CD8-positive, alpha-beta memory T cell (primary cell): ENCODE results near the gene UTP11. TPM values are rescaled to one million over a fixed set of nuclear protein-coding genes. Genes with fewer than 3 reads are reported as not detected.
A peak's percentile ranks its signal among the peaks of the same experiment; 100 is the strongest.

Experiments used
- CTCF ChIA-PET: fragments of 350-600 bp; sonication (Branson Sonifier 250); formaldehyde crosslinking; loops from one replicate; lab custom pipeline; 2021; ENCODE audit warnings: antibody characterized with exemption; lab: Charles Lee
- POLR2A ChIA-PET: fragments of 350-600 bp; sonication (Branson Sonifier 250); formaldehyde crosslinking; loops from one replicate; lab custom pipeline; 2021; ENCODE audit warnings: antibody characterized with exemption; lab: Charles Lee
- DNase-seq, 5 donors: peaks; one replicate each; pipeline versions ENCODE4 v3.0.0 to v3.0.0-alpha.2; 2020 to 2022; ENCODE audit warnings: mixed read lengths in 1 of 5
- H3K27ac ChIP-seq: one replicate; pipeline ENCODE4 v1.7.0; 2013; ENCODE audit warnings: low read depth, mild to moderate bottlenecking, low read length, moderate library complexity
- H3K27me3 ChIP-seq: 2 replicates; pipeline ENCODE4 v1.7.0; 2013; ENCODE audit warnings: low read length, mild to moderate bottlenecking; ENCODE audit not compliant: insufficient read depth, poor library complexity, severe bottlenecking
- H3K36me3 ChIP-seq: 2 replicates; pipeline ENCODE4 v1.7.0; 2013; ENCODE audit warnings: mild to moderate bottlenecking, low read length, moderate library complexity; ENCODE audit not compliant: insufficient read depth
- H3K4me1 ChIP-seq: 2 replicates; pipeline ENCODE4 v1.7.0; 2013; ENCODE audit warnings: mild to moderate bottlenecking, low read length, moderate library complexity; ENCODE audit not compliant: insufficient read depth
- H3K4me3 ChIP-seq: 2 replicates; pipeline ENCODE4 v1.7.0; 2013; ENCODE audit warnings: mild to moderate bottlenecking, low read length
- H3K9me3 ChIP-seq: 2 replicates; pipeline ENCODE4 v1.7.0; 2013; ENCODE audit warnings: mild to moderate bottlenecking, low read length
- H3K27ac Mint-ChIP-seq, 8 donors: one replicate each; pipeline ENCODE4 v1.8.0; 2020 to 2021; ENCODE audit warnings: mixed read lengths in 8 of 8, mild to moderate bottlenecking in 6 of 8, inconsistent platforms in 3 of 8, moderate library complexity in 3 of 8
- H3K27me3 Mint-ChIP-seq, 2 donors: one replicate each; pipeline ENCODE4 v1.8.0; 2020 to 2021; ENCODE audit warnings: mixed read lengths in 2 of 2, mild to moderate bottlenecking in 1 of 2, moderate library complexity in 1 of 2
- H3K36me3 Mint-ChIP-seq, 3 donors: one replicate each; pipeline ENCODE4 v1.8.0; 2020 to 2021; ENCODE audit warnings: mixed read lengths in 3 of 3, inconsistent platforms in 1 of 3, mild to moderate bottlenecking in 1 of 3
- H3K4me1 Mint-ChIP-seq, 3 donors: one replicate each; pipeline ENCODE4 v1.8.0; 2020 to 2021; ENCODE audit warnings: mixed read lengths in 3 of 3, inconsistent platforms in 1 of 3, mild to moderate bottlenecking in 1 of 3
- H3K4me3 Mint-ChIP-seq, 7 donors: one replicate each; pipeline ENCODE4 v1.8.0; 2020 to 2021; ENCODE audit warnings: mixed read lengths in 7 of 7, mild to moderate bottlenecking in 6 of 7, moderate library complexity in 4 of 7, inconsistent platforms in 2 of 7
- H3K9me3 Mint-ChIP-seq, 5 donors: one replicate each; pipeline ENCODE4 v1.8.0; 2020 to 2022; ENCODE audit warnings: mixed read lengths in 5 of 5, mild to moderate bottlenecking in 3 of 5, moderate library complexity in 2 of 5, inconsistent platforms in 1 of 5
- polyA plus RNA-seq: library from polyadenylated mRNA; unstranded; fragments of 300-500 nt; fragmentation: Illumina TruSeq; gene quantifications from one replicate; pipeline ENCODE4 v1.2.3, GENCODE V29; 2021
- total RNA-seq, 2 experiments: library from RNA; stranded (reverse); gene quantifications; one replicate each; pipeline ENCODE4 v1.2.3, GENCODE V29; 2021

UTP11 gene
- total and polyA plus RNA-seq, 3 experiments from 2014 or later: 22.4 to 73.6 (median 73.5) TPM

GRCh38 chr1:37998913-37999429 is 13.6 kb upstream of the UTP11 start:
- no peaks in the 10 kb centered on the region for H3K9me3 Mint-ChIP-seq
- Histone ChIP-seq H3K36me3 (peaks cover 8% of the 10 kb centered on the region), H3K4me1 (peaks cover 15% of the 10 kb centered on the region), H3K27ac (peak overlapping the region; percentile 84), H3K27me3 (no peaks in the 10 kb centered on the region), H3K4me3 (no peak overlapping the region), H3K9me3 (no peaks in the 10 kb centered on the region)
- H3K27me3 Mint-ChIP-seq: peaks cover 0 to 6% of the 10 kb centered on the region in 2 donors
- H3K4me1 Mint-ChIP-seq: peaks cover 34 to 39% (median 36%) of the 10 kb centered on the region in 3 donors
- peak overlapping the region in 7 of 8 donors; percentile 34 to 98 (median 80) for H3K27ac Mint-ChIP-seq
- peak overlapping the region in 4 of 7 donors; percentile 22 to 72 (median 57) for H3K4me3 Mint-ChIP-seq
- CTCF ChIA-PET: no interaction called here
- peaks cover 0 to 2% (median 0%) of the 10 kb centered on the region in 3 donors for H3K36me3 Mint-ChIP-seq
- POLR2A ChIA-PET: no interaction called here
- DNase-seq: no peak

DNA sequence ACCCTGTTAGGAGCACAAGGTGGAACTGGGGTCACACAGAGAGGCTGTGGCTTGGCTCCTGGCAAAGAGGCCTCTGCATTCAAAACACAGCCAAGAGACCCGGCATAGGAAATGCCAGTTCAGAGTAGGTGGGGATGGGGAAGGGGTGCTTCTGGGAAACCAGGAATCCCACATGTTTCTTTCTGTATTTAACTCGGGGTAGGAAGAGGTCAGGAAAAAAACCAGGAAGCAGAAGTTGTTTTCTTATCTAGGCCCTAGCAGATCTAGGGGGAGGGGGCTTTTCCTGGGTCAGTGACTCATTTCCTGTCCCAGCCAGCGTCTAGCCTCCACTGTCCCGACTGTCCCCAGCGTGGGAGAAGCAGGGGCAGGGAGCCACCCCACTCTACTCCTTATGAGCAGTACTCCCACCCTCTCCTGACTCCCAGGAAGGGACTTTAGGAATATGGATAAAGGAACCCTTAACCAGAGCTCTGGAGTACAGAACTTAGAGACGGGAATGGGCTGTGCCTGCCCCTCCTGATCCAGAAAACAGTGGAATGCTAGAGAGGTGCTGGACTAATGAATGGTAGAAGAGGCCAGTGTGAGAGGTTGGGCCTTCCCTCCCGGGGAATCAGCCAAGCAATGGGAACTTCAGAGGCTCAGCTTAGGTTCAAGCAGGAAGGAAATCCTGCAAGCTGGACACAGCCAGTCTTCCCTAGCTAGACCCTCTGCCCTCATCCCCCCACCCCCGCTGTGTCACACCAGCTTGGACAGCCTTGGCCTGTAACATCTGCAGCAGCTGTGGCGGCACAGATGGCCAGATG is 12.9 kb upstream of the UTP11 start:
- Mint-ChIP-seq H3K4me3 (peak overlapping the region in 2 of 7 donors; percentile 48 to 72), H3K9me3 (no peaks in the 10 kb centered on the region), H3K27ac (peak overlapping the region; percentile 29 to 98 (median 73)), H3K36me3 (no peaks in the 10 kb centered on the region), H3K4me1 (peaks cover 37 to 44% (median 38%) of the 10 kb centered on the region in 3 donors), H3K27me3 (peaks cover 0 to 11% of the 10 kb centered on the region in 2 donors)
- H3K27me3 ChIP-seq: no peaks in the 10 kb centered on the region
- H3K4me1 ChIP-seq: peaks cover 20% of the 10 kb centered on the region
- H3K36me3 ChIP-seq: peaks cover 8% of the 10 kb centered on the region
- POLR2A ChIA-PET: no interaction called here
- no peaks in the 10 kb centered on the region for H3K9me3 ChIP-seq
- CTCF ChIA-PET: interaction anchor here (1.2 to 1.3 kb wide), 2 partner anchors 10 to 19 kb away, joined by 5 read pairs; partner anchors contain the start of gene SF3A3
- no peak overlapping the region for H3K4me3 ChIP-seq
- peak overlapping the region; percentile 84 for H3K27ac ChIP-seq
- DNase-seq: no peak

DNA sequence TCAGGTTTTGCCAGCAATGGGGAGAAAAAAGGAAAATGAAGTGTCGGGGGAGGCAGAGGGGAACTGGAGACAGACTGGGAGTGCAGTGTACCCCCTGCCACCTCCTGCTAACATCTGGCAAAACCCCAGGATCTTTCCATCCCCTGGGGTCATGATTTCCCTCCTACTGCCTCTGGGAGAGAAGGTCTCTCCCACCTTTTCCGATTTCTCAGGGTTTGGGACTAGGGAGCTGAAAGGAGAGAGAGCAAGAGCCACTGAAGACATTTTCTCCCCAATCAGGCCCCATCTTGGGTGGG is 12.4 kb upstream of the UTP11 start:
- POLR2A ChIA-PET: no interaction called here
- peak overlapping the region; percentile 84 for H3K27ac ChIP-seq
- H3K27ac Mint-ChIP-seq: peak overlapping the region in 6 of 8 donors; percentile 40 to 98 (median 86)

DNA sequence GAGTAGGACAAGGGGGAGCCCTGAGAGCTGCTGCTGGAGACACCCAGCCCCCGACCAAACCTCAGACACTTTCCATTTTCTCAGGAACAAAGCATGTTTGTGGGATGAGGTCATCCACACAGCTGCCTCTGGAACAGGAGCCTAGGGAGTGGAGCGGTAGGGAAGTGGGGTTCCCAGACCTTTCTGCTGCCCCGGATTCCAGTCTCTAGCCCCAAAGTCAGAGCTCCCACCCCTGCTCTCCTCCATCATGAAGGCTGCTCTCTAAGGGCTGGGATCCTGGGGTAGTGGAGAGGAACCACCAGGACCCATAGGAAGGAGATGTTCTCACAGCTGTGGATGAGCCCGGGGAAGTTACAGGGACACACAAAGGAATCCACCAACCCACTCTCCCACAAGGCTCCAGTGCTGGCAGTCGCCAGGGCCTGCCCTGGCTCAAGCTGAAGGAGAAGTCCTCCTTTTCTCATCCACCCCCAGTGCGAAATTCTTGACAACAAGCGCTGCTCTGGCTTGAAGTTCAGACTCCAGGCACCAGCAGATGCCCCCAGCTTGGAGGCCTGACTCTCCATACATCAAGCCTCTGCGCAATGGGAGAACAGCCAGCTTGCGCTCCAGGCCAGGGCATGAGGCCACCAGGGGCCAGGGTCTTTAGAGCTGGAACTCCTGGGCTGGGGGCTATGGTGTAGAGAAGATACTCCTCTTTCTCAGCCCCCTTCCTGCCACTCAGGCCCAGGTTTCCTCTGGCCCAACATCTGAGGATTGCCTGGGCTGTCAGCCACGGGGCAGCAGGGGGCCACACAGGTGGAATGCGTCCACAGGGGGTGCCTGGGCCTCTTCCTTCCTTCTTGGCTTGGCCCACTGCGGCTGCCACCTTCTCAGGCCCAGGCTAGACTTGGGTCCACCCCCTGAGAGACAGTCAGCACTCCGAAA is 11.7 kb upstream of the UTP11 start:
- Histone ChIP-seq H3K4me1 (peaks cover 17% of the 10 kb centered on the region), H3K27me3 (no peaks in the 10 kb centered on the region)
- CTCF ChIA-PET: interaction anchor here (1.2 to 1.3 kb wide), 2 partner anchors 11 to 18 kb away, joined by 5 read pairs; partner anchors contain the start of gene SF3A3

More for the DNA sequence above, 12.4 kb upstream of the UTP11 start:
- Histone ChIP-seq H3K27me3 (no peaks in the 10 kb centered on the region), H3K9me3 (no peaks in the 10 kb centered on the region), H3K36me3 (peaks cover 8% of the 10 kb centered on the region), H3K4me3 (no peak overlapping the region), H3K4me1 (peaks cover 18% of the 10 kb centered on the region)
- no peak for DNase-seq
- Mint-ChIP-seq H3K27me3 (peaks cover 0 to 11% of the 10 kb centered on the region in 2 donors), H3K4me1 (peaks cover 34 to 41% (median 34%) of the 10 kb centered on the region in 3 donors), H3K36me3 (no peaks in the 10 kb centered on the region), H3K9me3 (no peaks in the 10 kb centered on the region), H3K4me3 (peak overlapping the region in 1 of 7 donors; percentile 3)
- CTCF ChIA-PET: interaction anchor here (1.2 to 1.3 kb wide), 2 partner anchors 10 to 19 kb away, joined by 5 read pairs; partner anchors contain the start of gene SF3A3

DNA sequence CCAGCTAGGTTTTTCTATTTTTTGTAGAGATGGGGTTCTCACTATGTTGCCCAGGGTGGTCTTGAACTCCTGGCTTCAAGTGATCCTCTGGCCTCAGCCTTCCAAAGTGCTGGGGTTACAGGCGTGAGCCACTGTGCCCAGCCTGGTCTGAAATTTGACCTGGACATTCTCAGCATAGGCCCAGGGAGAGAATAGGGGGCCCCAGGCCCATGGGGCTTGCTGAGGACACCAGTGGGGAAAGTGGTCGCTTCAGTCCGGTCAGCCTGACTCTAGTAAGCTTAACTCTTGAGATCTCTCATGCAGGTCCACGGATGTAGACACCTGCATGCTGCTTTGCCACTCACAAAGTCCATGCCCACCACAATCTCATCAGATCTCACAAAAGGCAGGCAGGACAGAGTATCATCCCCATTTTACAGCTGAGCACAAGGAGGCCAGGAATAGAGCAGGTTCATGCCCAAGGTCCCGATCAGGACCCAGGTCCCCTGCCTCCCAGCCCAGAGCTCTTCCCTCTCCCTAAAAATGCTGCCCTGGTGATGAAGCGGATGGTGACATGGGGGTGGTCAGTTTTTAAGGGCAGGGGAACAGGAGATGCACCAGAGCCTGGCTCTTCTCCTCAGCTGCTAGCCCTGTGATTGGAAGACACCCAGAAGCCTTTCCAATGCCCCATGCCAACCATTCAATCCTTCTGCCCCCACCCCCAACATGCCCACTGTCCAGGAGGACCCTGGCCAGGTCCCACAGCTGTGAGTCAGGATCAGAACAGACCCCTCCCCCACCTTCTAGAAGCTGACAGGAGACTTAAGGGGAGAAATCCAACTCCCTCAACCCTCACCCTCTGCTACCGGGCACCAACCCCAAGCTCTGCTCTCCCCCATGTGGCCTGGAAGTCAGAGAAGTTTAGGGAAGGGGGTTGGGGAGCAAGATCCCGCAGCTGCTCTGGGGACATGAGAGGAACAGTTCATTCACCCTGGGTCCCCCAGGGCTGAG is 9.0 kb upstream of the UTP11 start:
- H3K27me3 ChIP-seq: no peaks in the 10 kb centered on the region
- peaks cover 3% of the 10 kb centered on the region for H3K36me3 ChIP-seq
- peaks cover 31 to 45% (median 40%) of the 10 kb centered on the region in 3 donors for H3K4me1 Mint-ChIP-seq
- CTCF ChIA-PET: interaction anchor here (0.8 to 2.5 kb wide), 3 partner anchors 13 to 15 kb away, joined by 3 to 7 read pairs (median 3); no protein-coding TSS in a partner anchor
- H3K27ac Mint-ChIP-seq: peak overlapping the region in 7 of 8 donors; percentile 52 to 96 (median 82)
- peak overlapping the region; percentile 72 to 93 (median 86) for H3K4me3 Mint-ChIP-seq
- peak overlapping the region; percentile 75 for H3K27ac ChIP-seq
- H3K4me1 ChIP-seq: peaks cover 20% of the 10 kb centered on the region
- no peaks in the 10 kb centered on the region for H3K36me3 Mint-ChIP-seq
- H3K4me3 ChIP-seq: peak overlapping the region; percentile 61
- POLR2A ChIA-PET: no interaction called here
- no peaks in the 10 kb centered on the region for H3K9me3 ChIP-seq
- peaks cover 0 to 11% of the 10 kb centered on the region in 2 donors for H3K27me3 Mint-ChIP-seq
- DNase-seq: no peak
- no peaks in the 10 kb centered on the region for H3K9me3 Mint-ChIP-seq

More for the DNA sequence above, 11.7 kb upstream of the UTP11 start:
- Mint-ChIP-seq H3K9me3 (no peaks in the 10 kb centered on the region), H3K27ac (peak overlapping the region in 6 of 8 donors; percentile 40 to 98 (median 86)), H3K36me3 (no peaks in the 10 kb centered on the region), H3K4me1 (peaks cover 32 to 38% (median 32%) of the 10 kb centered on the region in 3 donors), H3K4me3 (peak overlapping the region in 3 of 7 donors; percentile 11 to 58 (median 15)), H3K27me3 (peaks cover 0 to 11% of the 10 kb centered on the region in 2 donors)
- Histone ChIP-seq H3K36me3 (peaks cover 8% of the 10 kb centered on the region), H3K4me3 (no peak overlapping the region), H3K9me3 (no peaks in the 10 kb centered on the region), H3K27ac (peak overlapping the region; percentile 84)
- POLR2A ChIA-PET: interaction anchor here (0.5 kb wide), 1 partner anchor 20 kb away, joined by 3 read pairs; no protein-coding TSS in a partner anchor
- DNase-seq: peak in 1 of 5 donors; percentile 27

GRCh38 chr1:38004284-38005108 is 8.0 kb upstream of the UTP11 start:
- Mint-ChIP-seq H3K27me3 (peaks cover 0 to 11% of the 10 kb centered on the region in 2 donors), H3K36me3 (no peaks in the 10 kb centered on the region), H3K4me3 (peak overlapping the region; percentile 72 to 93 (median 86)), H3K9me3 (no peaks in the 10 kb centered on the region), H3K4me1 (peaks cover 33 to 48% (median 44%) of the 10 kb centered on the region in 3 donors), H3K27ac (peak overlapping the region; percentile 36 to 96 (median 85))
- Histone ChIP-seq H3K4me3 (peak overlapping the region; percentile 61), H3K27ac (peak overlapping the region; percentile 75), H3K27me3 (no peaks in the 10 kb centered on the region), H3K9me3 (no peaks in the 10 kb centered on the region), H3K36me3 (no peaks in the 10 kb centered on the region), H3K4me1 (peaks cover 26% of the 10 kb centered on the region)
- POLR2A ChIA-PET: no interaction called here
- CTCF ChIA-PET: interaction anchor here (0.8 to 2.5 kb wide), 3 partner anchors 13 to 14 kb away, joined by 3 to 7 read pairs (median 3); no protein-coding TSS in a partner anchor
- no peak for DNase-seq
